Mammary epithelial cell (primary cell): ENCODE data around the gene MC1R.

Experiments
- EZH2 ChIP-seq: IDR thresholded peaks from 2 replicates; pipeline ENCODE4 v1.6.1; 2012; ENCODE audit warnings: low read length, inconsistent platforms, borderline replicate concordance
- TF ChIP-seq, protein P1 (sequence below), 2 donors: IDR thresholded peaks in 1 of 2; conservative IDR thresholded peaks in 1 of 2; 2 replicates each; pipeline ENCODE4 v1.5.1; 2011 to 2012; ENCODE audit warnings: inconsistent platforms in 2 of 2, low read length in 2 of 2, mild to moderate bottlenecking in 2 of 2, control low read depth in 1 of 2, low read depth in 1 of 2; ENCODE audit not compliant: insufficient read depth in 1 of 2; ENCODE audit errors: extremely low read depth in 1 of 2

DNA sequence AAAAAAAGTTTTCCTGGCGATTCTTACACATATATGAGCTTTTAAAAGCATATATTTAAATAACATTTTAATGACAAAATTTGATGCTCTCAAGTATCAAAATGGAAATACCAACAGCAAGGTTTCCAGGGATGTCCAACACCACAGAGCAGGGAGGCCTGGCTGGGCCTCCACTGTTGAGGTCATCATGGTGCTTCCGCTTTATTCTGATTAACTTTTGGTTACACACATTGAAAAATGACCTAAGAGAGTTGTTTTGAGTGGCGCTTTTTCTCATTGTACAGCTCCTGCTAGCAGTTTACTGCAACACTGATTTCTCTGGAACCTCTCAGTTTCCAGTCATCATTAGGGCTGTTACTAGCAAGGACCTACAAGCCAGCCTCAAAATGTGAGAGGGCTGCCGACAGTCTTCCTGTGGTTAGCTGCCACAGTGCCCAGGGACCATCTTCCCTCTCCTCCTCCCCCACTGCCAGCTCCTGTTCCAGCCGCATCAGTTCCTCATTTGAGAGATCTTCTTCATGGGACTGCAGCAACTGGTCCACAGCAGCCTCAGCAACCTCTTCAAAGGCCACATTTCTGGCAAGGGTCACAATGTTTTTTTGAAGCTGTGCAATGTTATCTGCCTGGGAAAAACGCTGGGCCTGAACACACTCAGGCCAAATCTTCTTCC, 51.2 kb downstream of the MC1R start:
- TF ChIP-seq, protein P1, sequence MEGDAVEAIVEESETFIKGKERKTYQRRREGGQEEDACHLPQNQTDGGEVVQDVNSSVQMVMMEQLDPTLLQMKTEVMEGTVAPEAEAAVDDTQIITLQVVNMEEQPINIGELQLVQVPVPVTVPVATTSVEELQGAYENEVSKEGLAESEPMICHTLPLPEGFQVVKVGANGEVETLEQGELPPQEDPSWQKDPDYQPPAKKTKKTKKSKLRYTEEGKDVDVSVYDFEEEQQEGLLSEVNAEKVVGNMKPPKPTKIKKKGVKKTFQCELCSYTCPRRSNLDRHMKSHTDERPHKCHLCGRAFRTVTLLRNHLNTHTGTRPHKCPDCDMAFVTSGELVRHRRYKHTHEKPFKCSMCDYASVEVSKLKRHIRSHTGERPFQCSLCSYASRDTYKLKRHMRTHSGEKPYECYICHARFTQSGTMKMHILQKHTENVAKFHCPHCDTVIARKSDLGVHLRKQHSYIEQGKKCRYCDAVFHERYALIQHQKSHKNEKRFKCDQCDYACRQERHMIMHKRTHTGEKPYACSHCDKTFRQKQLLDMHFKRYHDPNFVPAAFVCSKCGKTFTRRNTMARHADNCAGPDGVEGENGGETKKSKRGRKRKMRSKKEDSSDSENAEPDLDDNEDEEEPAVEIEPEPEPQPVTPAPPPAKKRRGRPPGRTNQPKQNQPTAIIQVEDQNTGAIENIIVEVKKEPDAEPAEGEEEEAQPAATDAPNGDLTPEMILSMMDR (conservative IDR thresholded peaks at IDR 0.05 in 1 of 2, IDR thresholded peaks at IDR 0.05 in 1 of 2; ENCODE audit: extremely low read depth in 1 of 2, insufficient read depth in 1 of 2, low read depth in 1 of 2, low read length in 2 of 2), result no peak
- no peak for TF ChIP-seq EZH2
